Stimulated activated naive CD4-positive, alpha-beta T cell treated with Interleukin-2 at 50 U/mL for 16 hours (primary cell): ENCODE measurements around the gene PLCD4.
A peak's percentile ranks its signal among the peaks of the same experiment; 100 is the strongest.

Source experiments
- DNase-seq: peaks from one replicate; lab custom pipeline; 2025; lab: John Stamatoyannopoulos, UW

The PLCD4 gene

GRCh38 chr2:218607436-218608115 is at the start of gene PLCD4:
Gene PLCD4, plus strand, starts transcription at chr2:218607899. Its CDS starts 7,841 bp downstream, at chr2:218615740.
- DNase-seq: no peak

DNA sequence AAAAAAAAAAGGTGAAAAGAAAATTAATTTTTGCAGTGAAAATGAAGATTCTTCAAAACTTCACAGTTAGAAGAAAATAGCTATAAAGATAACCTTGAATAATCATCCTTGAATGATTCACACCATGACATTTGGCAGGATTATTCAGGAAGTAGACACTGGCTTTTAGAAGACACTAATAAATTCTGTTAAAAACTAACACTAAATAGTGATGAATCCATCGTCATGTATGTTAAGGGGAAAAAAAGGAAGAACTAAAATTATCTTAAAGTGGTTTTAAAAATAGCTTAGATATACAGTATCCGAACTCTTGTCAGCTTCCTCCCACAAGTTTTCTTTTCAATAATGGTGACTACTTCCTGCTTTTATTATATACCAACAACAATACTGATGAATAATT is 49.8 kb upstream of the PLCD4 start:
- no peak for DNase-seq

- no peak for DNase-seq
Measured at GRCh38 chr2:218558986-218559385, 48.7 kb upstream of the PLCD4 start.

DNA sequence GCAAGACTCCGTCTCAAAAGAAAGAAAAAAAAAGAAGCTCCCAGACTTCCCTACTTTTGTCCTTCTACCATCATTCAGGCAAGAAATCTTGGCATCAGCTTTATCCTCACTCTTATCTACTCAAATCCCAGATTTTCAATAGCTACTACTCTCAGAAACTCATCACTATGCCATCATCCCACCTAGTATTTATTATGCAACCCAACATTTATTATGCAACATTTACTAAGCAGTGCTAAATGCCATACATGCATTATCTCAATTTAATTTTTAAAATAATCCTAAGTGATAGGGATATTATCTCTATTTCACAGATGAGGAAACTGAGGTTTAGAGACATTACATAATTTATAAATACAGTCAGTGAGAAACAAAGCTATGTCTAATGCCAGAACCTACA is 43.6 kb upstream of the PLCD4 start:
- DNase-seq: no peak

GRCh38 chr2:218566296-218566695 is 41.4 kb upstream of the PLCD4 start:
- no peak for DNase-seq

GRCh38 chr2:218567797-218568189 is 39.9 kb upstream of the PLCD4 start:
- DNase-seq: peak; percentile 83

DNA sequence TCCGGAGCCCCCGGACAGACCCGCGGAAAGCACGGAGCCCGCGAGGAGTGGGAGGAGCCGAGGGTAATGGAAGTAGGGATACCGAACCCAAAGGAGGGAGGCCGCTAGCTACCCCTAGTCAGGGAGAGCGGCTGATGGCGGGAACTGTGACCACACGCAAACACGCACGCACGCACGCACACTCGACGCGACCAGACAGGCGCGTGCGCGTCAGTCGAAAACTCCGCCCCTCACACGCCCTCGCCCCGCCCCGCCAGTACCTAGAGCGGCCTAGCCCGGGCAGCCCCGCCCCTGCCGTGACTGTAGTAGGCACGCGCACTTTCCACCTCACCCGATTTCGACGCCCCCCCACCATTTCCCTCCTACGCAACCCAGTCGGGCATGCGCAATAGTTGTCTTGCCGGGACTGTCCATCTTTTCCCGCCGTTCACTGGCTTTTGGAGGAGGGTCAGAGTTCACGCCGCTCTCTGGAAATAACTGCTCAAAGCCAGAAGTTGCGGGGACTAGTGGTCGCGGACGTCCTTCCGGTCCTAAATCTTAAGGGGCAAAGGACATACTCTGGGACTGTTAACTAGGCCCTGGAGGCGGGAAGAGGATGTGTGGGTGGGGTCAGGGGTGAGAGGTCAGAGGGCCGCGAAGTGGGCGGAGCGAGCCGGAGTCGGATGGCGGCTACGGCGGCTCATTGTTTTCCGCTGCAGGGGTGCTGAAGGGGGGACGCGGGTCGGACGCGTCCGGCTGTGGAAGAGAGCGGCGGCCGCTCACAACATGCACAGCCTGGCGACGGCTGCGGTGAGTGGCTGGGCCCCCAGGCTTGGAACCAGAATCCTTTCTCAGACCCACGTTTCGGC is 39.3 kb upstream of the PLCD4 start, which contains the start of the genes CNOT9 and USP37:
CNOT9 (plus strand) TSS at position 650 of the 848 bp plus-strand sequence; CDS start at position 766, 116 bp downstream.
USP37 (minus strand) TSS at position 162 of the 848 bp plus-strand sequence. CDS start 9,698 bp downstream, outside the sequence.
- DNase-seq: peak; percentile 99

- peak; percentile 60 for DNase-seq
Measured at GRCh38 chr2:218569038-218569431, 38.7 kb upstream of the PLCD4 start.

GRCh38 chr2:218569661-218570500 is 37.8 kb upstream of the PLCD4 start:
- no peak for DNase-seq

DNA sequence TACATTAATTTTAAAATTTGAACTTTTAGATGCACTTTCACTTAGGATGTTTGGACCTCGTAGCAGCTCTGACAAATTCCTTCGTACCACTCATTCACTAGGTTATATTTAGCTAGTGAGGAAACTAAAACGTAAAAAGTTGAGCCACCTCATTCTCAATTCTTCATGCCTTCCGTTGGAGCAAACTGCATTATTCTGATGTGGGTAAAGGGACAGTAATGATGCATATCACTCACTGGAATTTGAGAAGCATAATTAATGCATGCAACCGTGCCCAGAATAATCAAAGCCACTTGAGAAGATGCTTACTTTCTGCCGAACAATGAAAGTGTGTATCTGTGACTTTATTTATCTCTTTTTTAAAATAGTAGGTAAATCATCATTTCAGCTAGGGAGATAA is 36.8 kb upstream of the PLCD4 start:
- no peak for DNase-seq

DNA sequence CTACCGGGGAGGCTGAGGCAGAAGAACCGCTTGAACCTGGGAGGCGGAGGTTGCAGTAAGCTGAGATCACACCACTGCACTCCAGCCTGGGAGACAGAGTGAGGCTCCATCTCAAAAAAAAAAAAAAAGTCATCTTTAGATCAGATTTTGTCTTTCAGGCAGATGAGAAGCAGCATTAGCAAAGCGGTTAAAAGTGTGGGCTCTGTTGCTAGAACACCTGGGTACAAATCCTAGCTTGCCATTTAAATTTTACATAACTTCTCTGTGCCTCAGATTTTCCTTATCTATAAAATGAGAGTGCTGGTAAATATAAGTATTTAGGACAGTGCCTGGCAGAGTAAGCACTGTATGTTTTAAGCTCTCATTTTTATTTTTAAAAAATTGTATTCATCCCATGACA is 30.8 kb upstream of the PLCD4 start:
- DNase-seq: no peak

DNA sequence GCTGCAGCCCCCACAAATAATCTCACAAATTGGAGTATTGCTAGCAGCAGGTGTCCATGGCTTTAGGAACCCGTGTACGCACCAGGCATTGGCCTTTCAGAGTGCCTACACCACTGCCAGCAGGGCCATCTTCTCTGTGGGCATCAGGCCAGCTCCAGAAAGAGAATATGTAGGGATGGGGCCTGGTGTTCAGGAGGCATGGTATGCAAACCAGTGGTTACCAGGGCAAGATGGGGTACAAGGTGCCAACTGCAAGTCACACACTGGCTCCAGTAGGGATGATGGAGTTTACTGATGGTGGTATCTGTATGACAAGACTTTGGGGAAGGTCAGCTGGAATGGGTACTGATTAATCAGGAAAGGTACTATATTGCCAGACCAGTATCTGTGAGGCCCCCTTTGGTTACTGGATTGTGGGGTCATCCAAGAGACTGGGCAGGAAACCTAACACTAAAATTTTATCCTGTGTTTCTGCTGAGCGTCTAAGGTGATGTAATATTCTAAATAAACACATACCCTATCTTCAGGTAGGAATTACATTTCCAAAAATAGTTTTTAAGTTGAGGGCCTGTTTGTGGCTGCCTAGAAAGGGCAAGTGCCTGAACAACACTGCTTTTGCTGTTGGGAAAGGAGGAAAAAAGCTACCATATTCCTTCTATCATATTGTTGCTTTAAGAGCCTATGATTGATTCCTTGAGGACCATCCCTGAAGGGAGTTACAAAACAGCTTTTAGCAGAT is 30.0 kb upstream of the PLCD4 start:
- DNase-seq: no peak

- no peak for DNase-seq
Measured at GRCh38 chr2:218578272-218578877, 29.3 kb upstream of the PLCD4 start.

GRCh38 chr2:218582076-218582475 is 25.6 kb upstream of the PLCD4 start:
- no peak for DNase-seq

DNA sequence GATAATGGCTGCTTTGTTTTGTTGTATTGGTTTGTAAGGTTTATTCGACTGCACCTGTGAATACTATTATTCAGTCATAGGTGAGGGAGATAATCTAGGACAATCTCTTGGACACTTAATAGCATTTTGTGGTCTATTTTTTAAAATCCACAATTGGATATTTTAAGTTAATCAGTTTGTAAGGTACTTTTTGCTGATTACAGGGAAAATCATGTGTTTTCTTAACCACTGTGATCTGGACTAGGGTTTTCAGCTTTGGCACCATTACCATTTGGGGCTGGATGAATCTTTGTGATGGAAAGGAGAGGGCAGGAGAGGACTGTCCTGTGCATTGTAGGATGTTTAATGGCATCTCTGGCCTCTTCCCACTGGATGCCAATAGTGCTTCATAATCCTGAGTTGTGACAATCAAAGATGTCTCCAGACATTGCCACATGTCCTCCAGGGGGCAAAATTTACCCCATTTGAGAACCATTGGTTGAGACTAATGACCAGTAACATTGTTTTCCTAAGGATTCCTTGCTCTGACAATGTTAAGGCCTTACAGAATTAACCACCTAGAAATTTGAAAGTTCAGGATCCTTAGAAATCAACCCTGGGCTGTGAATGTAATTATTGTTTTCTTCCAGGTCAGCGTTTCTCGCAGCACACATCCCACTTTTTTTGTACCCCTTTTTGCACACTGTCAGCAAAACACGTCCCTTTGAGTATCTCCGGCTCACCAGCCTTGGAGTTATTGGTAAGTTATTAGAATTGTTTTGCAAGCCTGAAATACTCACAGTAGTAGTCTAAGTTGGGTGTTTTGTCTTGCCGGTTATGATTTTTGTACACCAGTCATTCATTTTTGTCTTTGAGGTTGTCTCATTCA is 23.5 kb upstream of the PLCD4 start:
- no peak for DNase-seq

DNA sequence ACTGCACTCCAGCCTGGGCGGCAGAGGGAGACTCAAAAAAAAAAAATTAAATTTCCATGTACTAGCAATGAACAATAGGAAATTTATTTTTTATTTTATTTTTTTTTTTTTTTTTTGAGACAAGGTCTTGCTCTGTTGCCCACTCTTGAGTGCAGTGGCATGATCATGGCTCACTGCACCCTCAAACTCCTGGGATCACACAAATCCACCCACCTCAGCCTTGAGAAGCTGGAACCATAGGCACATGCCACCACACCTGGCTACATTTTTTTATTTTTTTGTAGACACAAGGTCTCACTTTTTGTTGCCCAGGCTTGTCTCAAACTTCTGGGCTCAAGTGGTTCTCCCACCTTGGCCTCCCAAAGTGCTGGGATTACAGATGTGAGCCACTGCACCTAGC is 22.2 kb upstream of the PLCD4 start:
- DNase-seq: no peak

- DNase-seq: no peak
Measured at GRCh38 chr2:218605432-218605831, 2.3 kb upstream of the PLCD4 start.

GRCh38 chr2:218615868-218616315 is 8.2 kb downstream of the PLCD4 start:
- DNase-seq: no peak

DNA sequence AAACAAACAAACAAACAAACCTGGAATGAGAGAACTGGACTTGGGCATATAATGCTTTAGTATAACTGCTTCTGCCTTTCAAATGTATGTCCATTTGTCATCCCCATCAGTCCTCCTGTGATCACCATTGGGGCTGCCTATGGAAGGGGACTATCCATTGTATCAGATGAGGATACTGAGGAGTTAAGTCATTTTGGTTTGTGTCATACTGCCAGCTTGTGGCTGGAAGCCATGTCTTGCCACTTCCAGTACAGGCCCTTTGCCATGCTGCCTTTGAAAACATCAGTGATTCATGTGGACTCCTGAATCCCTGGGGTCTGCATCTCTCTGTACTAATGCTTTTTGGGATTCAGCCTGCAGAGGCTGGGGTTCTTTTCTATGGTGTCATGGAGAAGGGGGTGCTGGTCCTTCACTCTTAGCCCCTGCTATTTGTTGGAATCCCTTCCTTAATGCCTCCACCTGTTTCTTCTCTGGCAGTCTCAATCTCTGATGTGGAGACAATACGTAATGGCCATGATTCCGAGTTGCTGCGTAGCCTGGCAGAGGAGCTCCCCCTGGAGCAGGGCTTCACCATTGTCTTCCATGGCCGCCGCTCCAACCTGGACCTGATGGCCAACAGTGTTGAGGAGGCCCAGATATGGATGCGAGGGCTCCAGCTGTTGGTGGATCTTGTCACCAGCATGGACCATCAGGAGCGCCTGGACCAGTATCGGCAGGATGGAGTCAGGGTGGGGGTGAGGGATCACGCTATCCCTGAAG is 10.6 kb downstream of the PLCD4 start:
- no peak for DNase-seq
